Gastroesophageal sphincter (tissue), 3 donors: ENCODE measurements around the gene NPHP4.

ENCODE experiments used
- CTCF ChIP-seq, 4 experiments: fragments of 200-600 bp in 2 of 4; fragments of 450-650 bp in 2 of 4; sonication (generic) in 1 of 4; IDR thresholded peaks; one replicate each; pipeline ENCODE4 v1.5.1; 2017 to 2019; ENCODE audit warnings: antibody characterized with exemption in 4 of 4, mild to moderate bottlenecking in 2 of 4, moderate library complexity in 2 of 4
- POLR2A ChIP-seq, 2 donors: fragments of 450-650 bp; IDR thresholded peaks; one replicate each; pipeline ENCODE4 v1.6.1; 2017; ENCODE audit warnings: antibody characterized with exemption in 2 of 2, mild to moderate bottlenecking in 2 of 2, moderate library complexity in 1 of 2
- POLR2AphosphoS5 ChIP-seq: sonication (generic); formaldehyde crosslinking; IDR thresholded peaks from one replicate; pipeline ENCODE4 v1.6.1; 2017; ENCODE audit warnings: antibody characterized with exemption

- TF ChIP-seq POLR2A (IDR thresholded peaks at IDR 0.05): no peak
- no peak for TF ChIP-seq POLR2AphosphoS5
- TF ChIP-seq CTCF (IDR thresholded peaks at IDR 0.05): no peak
Measured at GRCh38 chr1:5884110-5884509, 108.1 kb downstream of the NPHP4 start.
